ACC112 (cell line): ENCODE results near the gene CAND2.

Experiments used
- H2AFZ ChIP-seq: fragments of 200-600 bp; sonication (generic); one replicate; pipeline ENCODE4 v1.6.0; 2017; ENCODE audit warnings: antibody characterized with exemption, low read length; ENCODE audit not compliant: unreplicated experiment
- H3K27ac ChIP-seq: fragments of 200-600 bp; sonication (generic); 2 replicates; pipeline ENCODE4 v1.5.1; 2014; ENCODE audit warnings: low read depth, mild to moderate bottlenecking, antibody characterized with exemption, low read length, moderate library complexity
- H3K27me3 ChIP-seq: fragments of 200-600 bp; sonication (generic); 2 replicates; pipeline ENCODE4 v1.6.1; 2014; ENCODE audit warnings: mild to moderate bottlenecking, antibody characterized with exemption, low read length, moderate library complexity, mixed read lengths; ENCODE audit not compliant: insufficient read depth
- H3K36me3 ChIP-seq: fragments of 200-600 bp; sonication (generic); 2 replicates; pipeline ENCODE4 v1.6.1; 2016; ENCODE audit warnings: mild to moderate bottlenecking, antibody characterized with exemption, low read length, moderate library complexity, mixed read lengths; ENCODE audit not compliant: insufficient read depth
- H3K4me1 ChIP-seq: fragments of 200-600 bp; sonication (generic); one replicate; pipeline ENCODE4 v1.6.1; 2016; ENCODE audit warnings: low read length, mixed read lengths; ENCODE audit not compliant: insufficient read depth, unreplicated experiment, control insufficient read depth
- H3K4me3 ChIP-seq: fragments of 200-600 bp; sonication (generic); 2 replicates; pipeline ENCODE4 v1.5.1; 2014; ENCODE audit warnings: mild to moderate bottlenecking, low read depth, low read length
- H3K79me2 ChIP-seq: fragments of 200-600 bp; sonication (generic); one replicate; pipeline ENCODE4 v1.6.0; 2016; ENCODE audit warnings: low read length; ENCODE audit not compliant: control insufficient read depth, unreplicated experiment, insufficient read depth

CAND2 gene

GRCh38 chr3:12807601-12808359, 11.3 kb downstream of the CAND2 start:
- Histone ChIP-seq H3K36me3 (peaks cover 4% of the 10 kb centered on the region; the same call in 1 of the 2 replicates), H3K27me3 (no peaks in the 10 kb centered on the region)

GRCh38 chr3:12808587-12808986, 12.1 kb downstream of the CAND2 start:
- H3K27ac ChIP-seq, result no peak overlapping the region
- H3K4me1 ChIP-seq, result peaks cover 7% of the 10 kb centered on the region
- no peaks in the 10 kb centered on the region for H3K27me3 ChIP-seq
- peaks cover under 1% of the 10 kb centered on the region; the same call in 1 of the 2 replicates for H3K36me3 ChIP-seq
- no peak overlapping the region for H2AFZ ChIP-seq
- no peaks in the 10 kb centered on the region for H3K79me2 ChIP-seq
- H3K4me3 ChIP-seq, result no peak overlapping the region

More at GRCh38 chr3:12807601-12808359, 11.3 kb downstream of the CAND2 start:
- H2AFZ ChIP-seq, result no peak overlapping the region
- H3K27ac ChIP-seq, result no peak overlapping the region
- H3K79me2 ChIP-seq, result no peaks in the 10 kb centered on the region
- peaks cover 7% of the 10 kb centered on the region for H3K4me1 ChIP-seq
- H3K4me3 ChIP-seq, result no peak overlapping the region

GRCh38 chr3:12809001-12809400, 12.5 kb downstream of the CAND2 start:
- no peaks in the 10 kb centered on the region for H3K36me3 ChIP-seq
- H3K27ac ChIP-seq, result no peak overlapping the region
- no peak overlapping the region for H3K4me3 ChIP-seq
- no peaks in the 10 kb centered on the region for H3K79me2 ChIP-seq
- H3K27me3 ChIP-seq, result no peaks in the 10 kb centered on the region
- H3K4me1 ChIP-seq, result peaks cover 7% of the 10 kb centered on the region
- no peak overlapping the region for H2AFZ ChIP-seq

- H3K79me2 ChIP-seq, result no peaks in the 10 kb centered on the region
- no peaks in the 10 kb centered on the region for H3K27me3 ChIP-seq
- H3K4me1 ChIP-seq, result peaks cover 7% of the 10 kb centered on the region
- H3K27ac ChIP-seq, result no peak overlapping the region
- no peaks in the 10 kb centered on the region for H3K36me3 ChIP-seq
- H3K4me3 ChIP-seq, result peak overlapping the region; percentile 73; the same call in 1 of the 2 replicates
- no peak overlapping the region for H2AFZ ChIP-seq
Observed at GRCh38 chr3:12809435-12809834, 13.0 kb downstream of the CAND2 start.

- no peaks in the 10 kb centered on the region for H3K36me3 ChIP-seq
- peak overlapping the region; percentile 72 for H2AFZ ChIP-seq
- H3K27ac ChIP-seq, result no peak overlapping the region
- no peaks in the 10 kb centered on the region for H3K79me2 ChIP-seq
- H3K4me1 ChIP-seq, result peaks cover 7% of the 10 kb centered on the region
- H3K27me3 ChIP-seq, result no peaks in the 10 kb centered on the region
- H3K4me3 ChIP-seq, result peak overlapping the region; percentile 73
Observed at GRCh38 chr3:12810013-12810780, 13.7 kb downstream of the CAND2 start.

- Histone ChIP-seq H3K36me3 (no peaks in the 10 kb centered on the region), H3K27ac (no peak overlapping the region), H3K4me1 (peaks cover 7% of the 10 kb centered on the region), H3K79me2 (no peaks in the 10 kb centered on the region), H2AFZ (no peak overlapping the region), H3K4me3 (0 out of 2 replicates have a peak overlapping the region, but pooled peaks have one; percentile 73), H3K27me3 (no peaks in the 10 kb centered on the region)
Observed at GRCh38 chr3:12810961-12811360, 14.5 kb downstream of the CAND2 start.

GRCh38 chr3:12812812-12813211, 16.3 kb downstream of the CAND2 start:
- Histone ChIP-seq H3K79me2 (no peaks in the 10 kb centered on the region), H2AFZ (no peak overlapping the region), H3K4me1 (peaks cover 7% of the 10 kb centered on the region), H3K36me3 (no peaks in the 10 kb centered on the region), H3K27ac (no peak overlapping the region), H3K4me3 (no peak overlapping the region), H3K27me3 (no peaks in the 10 kb centered on the region)

GRCh38 chr3:12813967-12814366, 17.5 kb downstream of the CAND2 start:
- Histone ChIP-seq H3K4me3 (no peak overlapping the region), H3K27me3 (no peaks in the 10 kb centered on the region), H3K4me1 (peaks cover 7% of the 10 kb centered on the region), H2AFZ (no peak overlapping the region), H3K36me3 (no peaks in the 10 kb centered on the region), H3K27ac (no peak overlapping the region), H3K79me2 (no peaks in the 10 kb centered on the region)

- Histone ChIP-seq H3K4me3 (no peak overlapping the region), H3K27me3 (no peaks in the 10 kb centered on the region), H3K36me3 (no peaks in the 10 kb centered on the region), H3K79me2 (no peaks in the 10 kb centered on the region), H3K4me1 (peaks cover 7% of the 10 kb centered on the region), H2AFZ (no peak overlapping the region), H3K27ac (no peak overlapping the region)
Observed at GRCh38 chr3:12815078-12815477, 18.6 kb downstream of the CAND2 start.

- H3K4me3 ChIP-seq, result no peak overlapping the region
- peaks cover 4% of the 10 kb centered on the region for H3K4me1 ChIP-seq
- H3K27me3 ChIP-seq, result no peaks in the 10 kb centered on the region
- no peak overlapping the region for H2AFZ ChIP-seq
- no peak overlapping the region for H3K27ac ChIP-seq
- H3K36me3 ChIP-seq, result no peaks in the 10 kb centered on the region
- no peaks in the 10 kb centered on the region for H3K79me2 ChIP-seq
Observed at GRCh38 chr3:12815719-12816118, 19.2 kb downstream of the CAND2 start.
